OCI-LY3 (cell line): Measurements from ENCODE around the gene RYK.

Experiments used
- H2AFZ ChIP-seq: fragments of 200-600, 300-600 bp; shearing (Covaris generic); 2 replicates; pipeline ENCODE4 v1.6.0; 2014; ENCODE audit warnings: antibody characterized with exemption, low read depth, low read length
- H3K27ac ChIP-seq: fragments of 200-600, 300-600 bp; sonication (generic); 2 replicates; pipeline ENCODE4 v1.5.1; 2014; ENCODE audit warnings: mild to moderate bottlenecking, low read length, moderate library complexity, mixed read lengths
- H3K27me3 ChIP-seq: fragments of 200-600, 300-600 bp; sonication (generic); 2 replicates; pipeline ENCODE4 v1.6.1; 2014; ENCODE audit warnings: low read depth, low read length, mixed read lengths
- H3K36me3 ChIP-seq: fragments of 200-600, 300-600 bp; sonication (generic); replicated peaks from 2 replicates; pipeline ENCODE3; 2014; ENCODE audit warnings: low read depth, low read length, mixed read lengths
- H3K4me1 ChIP-seq: fragments of 300-600, 200-600 bp; sonication (generic); 2 replicates; pipeline ENCODE4 v1.6.1; 2014; ENCODE audit warnings: low read length, mixed read lengths
- H3K4me2 ChIP-seq: fragments of 200-600, 300-600 bp; sonication (generic); 2 replicates; pipeline ENCODE4 v1.6.1; 2014; ENCODE audit warnings: low read length, mixed read lengths
- H3K4me3 ChIP-seq: fragments of 300-600, 200-600 bp; sonication (generic); 2 replicates; pipeline ENCODE4 v1.5.1; 2014; ENCODE audit warnings: antibody characterized with exemption, mild to moderate bottlenecking, low read length, moderate library complexity
- H3K79me2 ChIP-seq: fragments of 300-600, 200-600 bp; shearing (Covaris generic); 2 replicates; pipeline ENCODE4 v1.6.1; 2014; ENCODE audit warnings: mild to moderate bottlenecking, low read length, mixed read lengths
- H3K9ac ChIP-seq: fragments of 300-600, 200-600 bp; shearing (Covaris generic); 2 replicates; pipeline ENCODE4 v1.6.0; 2014; ENCODE audit warnings: mild to moderate bottlenecking, low read length, moderate library complexity
- H3K9me3 ChIP-seq: fragments of 200-600, 300-600 bp; shearing (Covaris generic); 2 replicates; pipeline ENCODE4 v1.6.1; 2014; ENCODE audit warnings: low read length, mixed read lengths; ENCODE audit not compliant: insufficient read depth
- H4K20me1 ChIP-seq: fragments of 200-600, 300-600 bp; sonication (generic); 2 replicates; pipeline ENCODE4 v1.6.1; 2016; ENCODE audit warnings: low read length, mixed read lengths; ENCODE audit not compliant: insufficient read depth
- CTCF ChIP-seq: fragments of 200-600, 300-600 bp; sonication (generic); IDR thresholded peaks from 2 replicates; pipeline ENCODE4 v1.5.1; 2014; ENCODE audit warnings: antibody characterized with exemption, low read length, low read depth
- EZH2phosphoT487 ChIP-seq: fragments of 200-600 bp; shearing (Covaris generic); IDR thresholded peaks from 2 replicates; pipeline ENCODE4 v1.6.1; 2018; ENCODE audit warnings: antibody characterized with exemption, mixed run types, low read depth

Gene RYK

GRCh38 chr3:134136604-134137003 is 114.1 kb downstream of the RYK start:
- H3K27me3 ChIP-seq: no peaks in the 10 kb centered on the region
- H3K79me2 ChIP-seq: no peaks in the 10 kb centered on the region
- H3K4me1 ChIP-seq: peaks cover 5% of the 10 kb centered on the region; the same call in 1 of the 2 replicates
- H3K4me2 ChIP-seq: no peak overlapping the region
- TF ChIP-seq CTCF (no peak), EZH2phosphoT487 (no peak)
- no peak overlapping the region for H3K9ac ChIP-seq
- no peak overlapping the region for H3K27ac ChIP-seq
- no peak overlapping the region for H2AFZ ChIP-seq
- no peaks in the 10 kb centered on the region for H4K20me1 ChIP-seq
- no peaks in the 10 kb centered on the region for H3K36me3 ChIP-seq
- H3K9me3 ChIP-seq: no peaks in the 10 kb centered on the region
- no peak overlapping the region for H3K4me3 ChIP-seq

GRCh38 chr3:134134698-134135415 is 115.8 kb downstream of the RYK start:
- Histone ChIP-seq H3K4me3 (no peak overlapping the region), H3K36me3 (no peaks in the 10 kb centered on the region), H3K4me2 (no peak overlapping the region), H3K9ac (no peak overlapping the region), H3K27ac (no peak overlapping the region), H3K9me3 (no peaks in the 10 kb centered on the region), H4K20me1 (no peaks in the 10 kb centered on the region), H3K4me1 (peaks cover 5% of the 10 kb centered on the region; the same call in 1 of the 2 replicates), H3K27me3 (no peaks in the 10 kb centered on the region), H2AFZ (no peak overlapping the region), H3K79me2 (no peaks in the 10 kb centered on the region)
- TF ChIP-seq CTCF (no peak), EZH2phosphoT487 (no peak)

GRCh38 chr3:134134240-134134639 is 116.4 kb downstream of the RYK start:
- H3K79me2 ChIP-seq: no peaks in the 10 kb centered on the region
- H3K9ac ChIP-seq: no peak overlapping the region
- H3K4me2 ChIP-seq: no peak overlapping the region
- no peaks in the 10 kb centered on the region for H3K36me3 ChIP-seq
- H2AFZ ChIP-seq: no peak overlapping the region
- H3K27me3 ChIP-seq: no peaks in the 10 kb centered on the region
- H3K27ac ChIP-seq: no peak overlapping the region
- H3K9me3 ChIP-seq: no peaks in the 10 kb centered on the region
- peaks cover 5% of the 10 kb centered on the region; the same call in 1 of the 2 replicates for H3K4me1 ChIP-seq
- TF ChIP-seq CTCF (no peak), EZH2phosphoT487 (no peak)
- no peaks in the 10 kb centered on the region for H4K20me1 ChIP-seq
- H3K4me3 ChIP-seq: no peak overlapping the region

- TF ChIP-seq EZH2phosphoT487: no peak
- TF ChIP-seq CTCF: no peak
- Histone ChIP-seq H3K27ac (no peak overlapping the region), H3K79me2 (no peaks in the 10 kb centered on the region), H3K9me3 (no peaks in the 10 kb centered on the region), H2AFZ (no peak overlapping the region), H4K20me1 (no peaks in the 10 kb centered on the region), H3K9ac (no peak overlapping the region), H3K4me2 (no peak overlapping the region), H3K4me1 (peaks cover 5% of the 10 kb centered on the region; the same call in 1 of the 2 replicates), H3K27me3 (no peaks in the 10 kb centered on the region), H3K4me3 (no peak overlapping the region), H3K36me3 (no peaks in the 10 kb centered on the region)
These were observed 117.7 kb downstream of the RYK start for GRCh38 chr3:134132961-134133360.
